K562 (cell line): ENCODE results near the gene STRA6. TPM values are rescaled to one million over a fixed set of nuclear protein-coding genes. Genes with fewer than 3 reads are reported as not detected.

Experiments used
- ATAC-seq: fragments of 200-7000 bp; cut with Tn5 transposase; 3 replicates; pipeline ENCODE4 v1.9.1; 2020; ENCODE audit warnings: moderate library complexity
- BruUV-seq: library from RNA; stranded (reverse); fragments of 400-500 nt; replicated peaks from 2 replicates; lab custom pipeline; 2021; lab: Mats Ljungman, UMichigan
- CTCF ChIA-PET: fragments of 300-600 bp; formaldehyde crosslinking; extraction: SDS; loops from one replicate; lab custom pipeline; 2021; ENCODE audit warnings: low intra/inter-chr PET ratio; lab: Yijun Ruan, JAX
- POLR2A ChIA-PET: fragments of 300-600, 350-650 bp; sonication (Branson Sonifier 250); formaldehyde crosslinking; extraction: SDS; loops from one replicate; lab custom pipeline; 2021; ENCODE audit warnings: antibody characterized with exemption, inconsistent platforms; lab: Yijun Ruan, JAX
- DNase-seq, 4 experiments: peaks; one replicate each; pipeline versions ENCODE4 v3.0.0 to v3.0.0-alpha.2; 2011 to 2018; ENCODE audit warnings: low spot score in 3 of 4, mixed read lengths in 3 of 4; ENCODE audit errors: extremely low read depth in 1 of 4
- FAIRE-seq: peaks from 2 replicates; lab custom pipeline; 2011; peaks lifted over from hg19 to GRCh38; lab: Jason Lieb, UNC
- H2AFZ ChIP-seq: 2 replicates; pipeline ENCODE4 v1.6.0; 2011; ENCODE audit warnings: low read depth, low read length, control low read depth, inconsistent platforms
- H3K27ac ChIP-seq: fragments of 200-600 bp; 3 replicates; pipeline ENCODE4 v1.8.0; 2011; ENCODE audit warnings: low read depth, mild to moderate bottlenecking, control low read depth, inconsistent platforms, low read length, moderate library complexity, mixed read lengths; ENCODE audit errors: extremely low read depth
- H3K27me3 ChIP-seq, 2 experiments: fragments of 300-600 bp in 1 of 2; 2 replicates in 1 of 2; 3 replicates in 1 of 2; pipeline versions ENCODE4 v1.6.0 to v1.8.0; 2011; ENCODE audit warnings: inconsistent platforms in 2 of 2, low read length in 2 of 2, mild to moderate bottlenecking in 1 of 2, mixed read lengths in 1 of 2, moderate library complexity in 1 of 2; ENCODE audit not compliant: control insufficient read depth in 2 of 2, insufficient read depth in 2 of 2
- H3K36me3 ChIP-seq: fragments of 300-600 bp; 3 replicates; pipeline ENCODE4 v1.8.0; 2011; ENCODE audit warnings: mild to moderate bottlenecking, low read length, inconsistent platforms; ENCODE audit not compliant: control insufficient read depth, insufficient read depth
- H3K4me1 ChIP-seq, 2 experiments: fragments of 200-600 bp in 1 of 2; replicated peaks in 1 of 2; 2 replicates in 1 of 2; 3 replicates in 1 of 2; pipeline versions ENCODE4 v1.5.1 to v1.8.0; 2011; ENCODE audit warnings: inconsistent platforms in 2 of 2, low read length in 2 of 2, mild to moderate bottlenecking in 1 of 2, mixed read lengths in 1 of 2, moderate library complexity in 1 of 2; ENCODE audit not compliant: control insufficient read depth in 2 of 2, insufficient read depth in 2 of 2
- H3K4me2 ChIP-seq: 2 replicates; pipeline ENCODE4 v1.6.1; 2011; ENCODE audit warnings: low read length, control low read depth, inconsistent platforms, mixed read lengths; ENCODE audit not compliant: insufficient read depth
- H3K4me3 ChIP-seq: fragments of 200-600 bp; sonication (generic), shearing (Covaris generic); 2 replicates; pipeline ENCODE4 v1.5.1; 2016; ENCODE audit warnings: control low read depth, inconsistent platforms
- H3K79me2 ChIP-seq: fragments of 200-600 bp; 3 replicates; pipeline ENCODE4 v1.8.0; 2011; ENCODE audit warnings: low read length, inconsistent platforms; ENCODE audit not compliant: control insufficient read depth, insufficient read depth
- H3K9ac ChIP-seq, 2 experiments: 2 replicates each; pipeline versions ENCODE4 v1.6.0 to v1.6.1; 2011; ENCODE audit warnings: low read depth in 2 of 2, low read length in 2 of 2, control low read depth in 1 of 2, inconsistent platforms in 1 of 2, mild to moderate bottlenecking in 1 of 2, mixed read lengths in 1 of 2; ENCODE audit not compliant: insufficient read depth in 1 of 2
- H3K9me1 ChIP-seq: one replicate; pipeline ENCODE4 v1.6.0; 2011; ENCODE audit warnings: inconsistent platforms, mild to moderate bottlenecking, low read length, moderate library complexity; ENCODE audit not compliant: control insufficient read depth, insufficient read depth
- H3K9me3 ChIP-seq: replicated peaks from 2 replicates; pipeline ENCODE4 v1.5.1; 2011; ENCODE audit warnings: low read depth, low read length, inconsistent platforms; ENCODE audit not compliant: control insufficient read depth, insufficient read depth
- H4K20me1 ChIP-seq: replicated peaks from 2 replicates; pipeline ENCODE4 v1.6.1; 2011; ENCODE audit warnings: low read length, inconsistent platforms, mixed read lengths; ENCODE audit not compliant: control insufficient read depth, insufficient read depth
- ARNT ChIP-seq, 2 experiments: fragments of 450-650 bp; IDR thresholded peaks; 2 replicates each; pipeline ENCODE4 v1.6.1; 2016; ENCODE audit warnings: mild to moderate bottlenecking in 1 of 2
- CC2D1A ChIP-seq: fragments of 450-650 bp; IDR thresholded peaks from 2 replicates; pipeline ENCODE4 v1.6.1; 2017; ENCODE audit warnings: mild to moderate bottlenecking
- DNMT1 ChIP-seq: fragments of 450-650 bp; IDR thresholded peaks from 2 replicates; pipeline ENCODE4 v1.6.1; 2016; ENCODE audit warnings: antibody characterized with exemption, mild to moderate bottlenecking
- EP400 ChIP-seq: fragments of 450-650 bp; IDR thresholded peaks from 2 replicates; pipeline ENCODE4 v1.6.1; 2017; ENCODE audit warnings: antibody characterized with exemption, mild to moderate bottlenecking, moderate library complexity
- MTA3 ChIP-seq: fragments of 450-650 bp; formaldehyde crosslinking; IDR thresholded peaks from 2 replicates; pipeline ENCODE4 v1.6.1; 2017; ENCODE audit warnings: mild to moderate bottlenecking, borderline replicate concordance
- NFATC3 ChIP-seq: fragments of 450-650 bp; IDR thresholded peaks from 2 replicates; pipeline ENCODE4 v1.6.1; 2017; ENCODE audit warnings: mild to moderate bottlenecking
- SAFB ChIP-seq: fragments of 200-400 bp; formaldehyde crosslinking; IDR thresholded peaks from 2 replicates; pipeline ENCODE4 v1.6.1; 2017; ENCODE audit warnings: low read depth, low read length, borderline replicate concordance
- SMC3 ChIP-seq: conservative IDR thresholded peaks from 2 replicates; pipeline ENCODE4 v1.6.1; 2011; ENCODE audit warnings: low read depth, low read length, improper control_type of control experiment; ENCODE audit not compliant: insufficient read depth
- TCFL5 ChIP-seq: fragments of 250-450 bp; sonication (Bioruptor Pico); conservative IDR thresholded peaks from 2 replicates; pipeline ENCODE4 v1.6.1; 2021; ENCODE audit warnings: mild to moderate bottlenecking, moderate library complexity, matching md5 sums
- ZKSCAN1 ChIP-seq: fragments of 150-350 bp; IDR thresholded peaks from 2 replicates; pipeline ENCODE4 v1.6.1; 2016; ENCODE audit warnings: low read depth, low read length
- ZNF282 ChIP-seq: sonication (generic); formaldehyde crosslinking; IDR thresholded peaks from 2 replicates; pipeline ENCODE4 v1.8.1; 2023; ENCODE audit warnings: missing genetic modification reagents
- ZNF507 ChIP-seq: conservative IDR thresholded peaks from 2 replicates; pipeline ENCODE4 v1.6.1; 2017; ENCODE audit warnings: missing genetic modification characterization, missing compliant biosample characterization
- WGBS: fragments of 100-300 bp; shearing (Covaris generic); methylation state at CpG from one replicate; pipeline ENCODE4 v1.1.6; 2016; ENCODE audit warnings: low coverage, mixed read lengths; ENCODE audit not compliant: insufficient coverage; ENCODE audit errors: missing lambda C conversion rate; 5-methylcytosine and 5-hydroxymethylcytosine counted together
- in situ Hi-C: fragments of 300-500 bp; cut with MboI; formaldehyde crosslinking; loops from 4 replicates; pipeline ENCODE4 v1.15.0; 2018; ENCODE audit warnings: inconsistent platforms, mixed read lengths
- intact Hi-C: fragments of 100-400 bp; cut with micrococcal nuclease; formaldehyde crosslinking; loops from 2 replicates; pipeline ENCODE4 v1.14.2; 2022
- polyA plus RNA-seq, 8 experiments: library from polyadenylated mRNA; depleted of rRNA in 4 of 8; stranded (reverse) in 5 of 8; unstranded in 3 of 8; fragments of >200 nt; fragmentation: Nextera tagmentation in 2 of 8; fragmentation: Illumina TruSeq in 1 of 8; extraction: Ambion mirVana in 2 of 8; extraction: Trizol in 1 of 8; gene quantifications; 2 replicates each; pipeline versions ENCODE4 v1.2.1 to v1.2.3, GENCODE V29; 2011 to 2014; ENCODE audit warnings: inconsistent platforms in 1 of 8, missing spikeins in 1 of 8
- total RNA-seq, 7 experiments: library from RNA; depleted of rRNA in 6 of 7; stranded (reverse); fragments of >200 nt in 6 of 7; fragmentation: Illumina TruSeq in 2 of 7; extraction: Trizol in 2 of 7; gene quantifications; 2 replicates each; pipeline versions ENCODE4 v1.2.1 to v1.2.3, GENCODE V29; 2011 to 2021; ENCODE audit warnings: low replicate concordance in 1 of 7

STRA6 gene
- total and polyA plus RNA-seq, 9 of the 15 experiments (the other 6 are each of a cell fraction or from before 2014, with no cell fraction given): 0.04 to 2.0 (median 0.43) TPM; not detected in 2

GRCh38 chr15:74135041-74135565 lies 67.5 kb downstream of the STRA6 start:
- Histone ChIP-seq H3K4me1 (peaks cover 0 to 8% of the 10 kb centered on the region in 2 experiments; a peak in 2 of 5 replicates), H3K36me3 (no peaks in the 10 kb centered on the region), H3K4me2 (no peak overlapping the region), H3K79me2 (no peaks in the 10 kb centered on the region), H2AFZ (no peak overlapping the region), H3K9me3 (no peaks in the 10 kb centered on the region), H3K4me3 (no peak overlapping the region), H3K9me1 (no peaks in the 10 kb centered on the region), H3K27ac (no peak overlapping the region), H4K20me1 (no peaks in the 10 kb centered on the region), H3K27me3 (peaks cover 32 to 53% of the 10 kb centered on the region in 2 experiments), H3K9ac (no peak overlapping the region)
- POLR2A ChIA-PET: no interaction called here
- no TSS peak for BruUV-seq
- ATAC-seq (no peak), FAIRE-seq (no peak), DNase-seq (no peak)
- 34% methylated on average over 21 of the region's 27 CpGs for WGBS
- CTCF ChIA-PET: no interaction called here
- TF ChIP-seq CC2D1A (no peak), SAFB (no peak), MTA3 (no peak), ZNF507 (tag) (no peak), SMC3 (no peak), ARNT (IDR thresholded peaks at IDR 0.05) (no peak), ZNF282 (no peak), EP400 (no peak), NFATC3 (no peak), DNMT1 (no peak), TCFL5 (CRISPR knock-in tag) (no peak), ZKSCAN1 (no peak)
- intact Hi-C loops: no loop called here
- in situ Hi-C loops: loop anchor here (25.0 kb wide), 1 partner anchor 1152 kb away; the partner anchor contains the start of gene GOLGA6D
